OCI-LY7 (cell line): ENCODE data around the gene MLLT3.

Source experiments
- EZH2phosphoT487 ChIP-seq: fragments of 200-600 bp; sonication (generic); IDR thresholded peaks from 2 replicates; pipeline ENCODE4 v1.6.1; 2018; ENCODE audit warnings: low read depth, borderline replicate concordance, mild to moderate bottlenecking, mixed run types, antibody characterized with exemption, low read length, moderate library complexity, mixed read lengths
- TF ChIP-seq, protein P1 (sequence below): fragments of 200-600 bp; sonication (generic); conservative IDR thresholded peaks from 2 replicates; pipeline ENCODE4 v1.5.1; 2014; ENCODE audit warnings: mild to moderate bottlenecking, antibody characterized with exemption, low read length, moderate library complexity, mixed read lengths

DNA sequence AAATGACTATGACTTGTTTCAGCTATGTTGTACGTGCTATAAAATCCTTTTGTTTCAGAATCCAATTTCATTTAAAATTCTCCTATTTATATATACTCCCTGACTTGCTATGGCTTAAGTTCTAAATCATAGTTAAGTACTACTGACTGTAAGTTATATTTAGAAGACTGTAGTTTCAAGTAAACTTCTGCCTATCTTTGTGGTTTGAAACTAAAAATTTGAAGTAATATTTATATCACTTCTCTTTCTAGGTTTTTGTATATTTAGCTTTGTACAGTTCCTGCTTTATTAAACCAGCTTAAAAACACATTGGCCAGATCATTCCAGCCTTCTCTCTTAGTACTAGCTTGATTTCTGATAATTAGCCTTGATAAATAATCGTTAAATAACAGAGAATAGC is 196.3 kb downstream of the MLLT3 start:
- TF ChIP-seq, protein P1, sequence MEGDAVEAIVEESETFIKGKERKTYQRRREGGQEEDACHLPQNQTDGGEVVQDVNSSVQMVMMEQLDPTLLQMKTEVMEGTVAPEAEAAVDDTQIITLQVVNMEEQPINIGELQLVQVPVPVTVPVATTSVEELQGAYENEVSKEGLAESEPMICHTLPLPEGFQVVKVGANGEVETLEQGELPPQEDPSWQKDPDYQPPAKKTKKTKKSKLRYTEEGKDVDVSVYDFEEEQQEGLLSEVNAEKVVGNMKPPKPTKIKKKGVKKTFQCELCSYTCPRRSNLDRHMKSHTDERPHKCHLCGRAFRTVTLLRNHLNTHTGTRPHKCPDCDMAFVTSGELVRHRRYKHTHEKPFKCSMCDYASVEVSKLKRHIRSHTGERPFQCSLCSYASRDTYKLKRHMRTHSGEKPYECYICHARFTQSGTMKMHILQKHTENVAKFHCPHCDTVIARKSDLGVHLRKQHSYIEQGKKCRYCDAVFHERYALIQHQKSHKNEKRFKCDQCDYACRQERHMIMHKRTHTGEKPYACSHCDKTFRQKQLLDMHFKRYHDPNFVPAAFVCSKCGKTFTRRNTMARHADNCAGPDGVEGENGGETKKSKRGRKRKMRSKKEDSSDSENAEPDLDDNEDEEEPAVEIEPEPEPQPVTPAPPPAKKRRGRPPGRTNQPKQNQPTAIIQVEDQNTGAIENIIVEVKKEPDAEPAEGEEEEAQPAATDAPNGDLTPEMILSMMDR, result no peak
- no peak for TF ChIP-seq EZH2phosphoT487
